Esophagus mucosa (tissue), 1 donor: ENCODE measurements around the gene SETD1B. TPM values are rescaled to one million over a fixed set of nuclear protein-coding genes. Genes with fewer than 3 reads are reported as not detected.
"Not testable (repeated sequence)": the region's sequence is repeated elsewhere in the genome, so short reads cannot be mapped to it uniquely, and the experiment has no call there.

Source experiments
- ATAC-seq: fragments of 200-7000 bp; cut with Tn5 transposase; one replicate; pipeline ENCODE4 v1.9.1; 2020
- total RNA-seq: library from RNA; stranded (reverse); gene quantifications from one replicate; pipeline ENCODE4 v1.2.4, GENCODE V29; 2023
- donor health status: DM: yes; HTN: yes; CAD: no.

Gene SETD1B
- total RNA-seq, 1 donor from 2014 or later: 16.3 TPM

- ATAC-seq: no peak
Measured at GRCh38 chr12:121860257-121860656, 56.4 kb downstream of the SETD1B start.

DNA sequence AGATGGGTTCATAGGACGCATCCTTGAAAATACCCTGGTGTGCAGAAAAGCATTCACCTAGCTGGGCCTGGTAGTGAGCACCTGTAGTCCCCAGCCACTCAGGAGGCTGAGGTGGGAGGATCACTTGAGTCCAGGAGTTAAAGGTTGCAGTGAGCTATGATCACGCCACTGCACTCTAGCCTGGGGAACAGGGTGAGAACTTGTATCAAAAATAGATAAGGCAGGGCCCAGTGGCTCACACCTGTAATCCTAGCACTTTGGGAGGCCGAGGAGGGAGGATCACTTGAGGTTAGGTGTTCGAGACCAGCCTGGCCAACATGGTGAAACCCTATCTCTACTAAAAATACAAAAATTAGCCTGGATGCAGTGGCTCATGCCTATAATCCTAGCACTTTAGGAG is 56.9 kb downstream of the SETD1B start:
- ATAC-seq: not testable (repeated sequence)

- no peak for ATAC-seq
Measured at GRCh38 chr12:121861636-121862254, 57.9 kb downstream of the SETD1B start.

DNA sequence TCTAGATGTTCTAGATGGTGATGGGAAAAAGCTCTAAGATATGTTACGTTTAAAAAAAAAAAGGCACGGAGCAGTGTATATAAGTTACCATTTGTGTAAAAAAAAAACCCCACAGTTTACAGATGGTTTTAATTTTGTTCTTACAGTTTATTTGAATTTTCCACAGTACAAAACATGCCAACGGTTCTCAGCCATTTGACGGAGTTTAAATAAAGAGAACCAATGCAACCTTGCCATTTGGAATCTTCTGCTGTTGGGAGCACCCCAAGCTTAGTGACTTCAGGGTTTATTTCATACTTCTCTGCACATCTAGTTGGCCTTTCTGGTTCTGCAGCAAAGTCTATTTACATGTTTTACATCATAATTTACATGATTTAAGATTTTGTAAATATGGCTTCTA is 62.5 kb downstream of the SETD1B start:
- ATAC-seq: no peak

GRCh38 chr12:121869229-121869628 is 65.4 kb downstream of the SETD1B start:
- ATAC-seq: not testable (repeated sequence)

- peak; percentile 25 for ATAC-seq
Measured at GRCh38 chr12:121871467-121871866, 67.7 kb downstream of the SETD1B start.

- ATAC-seq: peak; percentile 46
Measured at GRCh38 chr12:121872546-121873215, 68.9 kb downstream of the SETD1B start.

- ATAC-seq: no peak
Measured at GRCh38 chr12:121873216-121873569, 69.4 kb downstream of the SETD1B start.

- no peak for ATAC-seq
Measured at GRCh38 chr12:121874071-121874470, 70.3 kb downstream of the SETD1B start.

DNA sequence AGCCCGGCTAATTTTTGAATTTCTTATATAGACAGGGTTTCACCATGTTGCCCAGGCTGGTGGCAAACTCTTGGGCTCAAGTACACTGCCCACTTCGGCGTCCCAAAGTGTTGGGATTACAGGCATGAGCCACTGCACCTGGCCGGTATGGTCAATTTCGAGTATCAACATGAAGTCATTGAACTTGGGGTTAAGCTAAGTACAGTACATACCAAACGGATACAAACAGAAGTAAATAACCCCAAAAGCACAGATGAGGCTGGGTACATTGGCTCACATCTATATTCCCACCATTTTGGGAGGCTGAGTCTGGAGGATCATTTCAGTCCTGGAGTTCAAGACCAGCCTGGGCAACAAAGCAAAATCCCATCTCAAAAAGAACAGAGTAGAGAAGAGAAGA is 71.8 kb downstream of the SETD1B start:
- ATAC-seq: no peak

DNA sequence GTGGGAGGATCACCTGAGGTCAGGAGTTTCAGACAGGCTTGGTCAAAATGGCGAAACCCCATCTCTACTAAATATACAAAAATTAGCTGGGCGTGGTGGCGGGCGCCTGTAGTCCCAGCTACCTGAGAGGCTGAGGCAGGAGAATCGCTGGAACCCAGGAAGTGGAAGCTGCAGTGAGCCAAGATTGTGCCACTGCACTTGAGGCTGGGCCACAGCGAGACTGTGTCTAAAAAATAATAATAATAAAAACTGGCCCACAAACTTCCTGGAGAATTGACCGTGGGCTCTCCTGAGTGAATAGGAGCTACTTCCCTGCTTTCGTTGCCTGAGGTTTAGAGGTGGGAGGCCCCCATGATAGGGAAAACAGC is 72.3 kb downstream of the SETD1B start:
- not testable (repeated sequence) for ATAC-seq

Other genes with a start within 250 kb of the SETD1B start
- gene KDM2B, start 223.0 kb upstream of the SETD1B start, total RNA-seq: 20.0 TPM
- 7.3 TPM for gene ORAI1, start 177.5 kb upstream of the SETD1B start, total RNA-seq
- gene MORN3, start 134.4 kb upstream of the SETD1B start, total RNA-seq: 0.08 TPM
- gene TMEM120B, start 91.3 kb upstream of the SETD1B start, total RNA-seq: 4.1 TPM
- gene RHOF, start 10.3 kb upstream of the SETD1B start, total RNA-seq: 5.9 TPM
- 0.28 TPM for gene HPD, start 54.9 kb downstream of the SETD1B start, total RNA-seq
- gene PSMD9, start 84.8 kb downstream of the SETD1B start, total RNA-seq: 48.7 TPM
- gene CFAP251, start 114.6 kb downstream of the SETD1B start, total RNA-seq: 18.3 TPM
- 2.3 TPM for gene BCL7A, start 217.9 kb downstream of the SETD1B start, total RNA-seq